NT2/D1 (cell line): ENCODE data around the gene CCDC159.

ENCODE experiments used
- SUZ12 ChIP-seq: IDR thresholded peaks from 2 replicates; pipeline ENCODE4 v1.6.1; 2011; ENCODE audit not compliant: insufficient read length, insufficient read depth; ENCODE audit errors: extremely low read depth
- YY1 ChIP-seq: IDR thresholded peaks from 2 replicates; pipeline ENCODE4 v1.6.1; 2011; ENCODE audit not compliant: insufficient read length, insufficient read depth
- ZNF274 ChIP-seq: IDR thresholded peaks from 2 replicates; pipeline ENCODE4 v1.6.1; 2011; ENCODE audit warnings: mild to moderate bottlenecking, low read depth, low read length

DNA sequence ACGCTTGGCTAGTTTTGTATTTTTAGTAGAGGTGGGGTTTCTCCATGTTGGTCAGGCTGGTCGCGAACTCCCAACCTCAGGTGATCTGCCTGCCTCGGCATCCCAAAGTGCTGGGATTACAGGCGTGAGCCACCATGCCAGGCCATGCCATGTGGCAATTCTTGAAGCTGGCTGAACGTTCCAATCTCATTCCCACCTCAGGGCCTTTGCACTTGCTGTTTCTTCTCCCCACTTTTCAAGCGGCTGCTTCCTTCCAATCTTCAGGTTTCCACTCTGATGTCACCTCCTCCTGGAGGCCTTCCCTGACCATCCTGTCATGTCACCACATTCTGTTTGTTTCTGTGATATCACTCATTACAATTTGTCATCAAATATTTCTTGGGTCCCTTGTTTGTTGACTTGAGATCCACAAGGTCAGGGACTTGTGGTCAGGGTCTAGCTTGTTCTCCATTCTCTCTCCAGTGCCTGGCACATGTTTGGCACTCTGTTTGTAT is 33.6 kb downstream of the CCDC159 start:
- TF ChIP-seq ZNF274: no peak
- no peak for TF ChIP-seq YY1
- TF ChIP-seq SUZ12: no peak
